ENCODE data around the gene CDK11A. TPM values are rescaled to one million over a fixed set of nuclear protein-coding genes. Genes with fewer than 3 reads are reported as not detected.
A peak's percentile ranks its signal among the peaks of the same experiment; 100 is the strongest.
"Not testable (repeated sequence)": the region's sequence is repeated elsewhere in the genome, so short reads cannot be mapped to it uniquely, and the experiment has no call there.

Gene CDK11A
- total RNA-seq, 2 donors from 2014 or later = 56.3 to 56.7 TPM

DNA sequence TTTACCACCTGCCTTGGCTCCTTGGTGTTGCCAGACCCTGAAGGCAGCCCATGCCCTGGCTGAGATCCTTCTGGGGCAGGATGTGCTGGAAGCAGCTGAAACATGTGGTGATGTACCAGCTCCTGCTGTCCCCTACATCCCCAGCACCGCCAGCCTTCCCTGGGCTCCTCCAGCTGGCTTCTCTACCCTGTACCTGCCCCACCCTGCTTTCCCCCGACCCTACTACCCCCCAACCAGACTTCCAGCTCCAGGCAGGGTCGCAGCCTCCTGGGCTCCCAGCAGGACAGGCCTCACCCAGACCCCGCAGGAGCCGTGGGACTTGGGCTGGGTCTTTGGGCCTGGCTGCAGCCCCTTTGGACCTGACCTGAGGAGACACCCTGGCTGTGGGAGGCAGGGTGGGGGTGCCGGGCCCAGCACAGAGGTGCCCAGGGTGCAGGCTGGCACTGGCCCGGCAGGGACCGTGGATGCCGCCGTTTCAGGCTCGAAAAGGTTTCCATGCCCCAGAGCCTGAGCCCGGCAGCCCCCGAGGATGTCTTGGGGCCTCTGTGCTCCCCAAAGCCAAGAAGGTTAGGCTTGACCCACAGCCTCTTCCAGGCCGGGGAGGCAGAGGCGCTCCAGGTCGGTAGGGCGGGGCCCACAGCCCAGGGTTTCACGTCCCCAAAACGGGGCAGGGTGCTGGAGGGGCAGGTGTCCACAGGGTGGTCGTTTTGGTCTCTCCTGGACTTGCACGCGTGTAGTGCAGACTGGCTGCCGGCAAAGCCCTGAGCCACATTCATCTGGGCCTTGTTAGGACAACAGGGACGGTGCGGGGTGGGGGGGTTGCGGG, 26.6 kb downstream of the CDK11A start:
- H3K9me3 ChIP-seq; H3K36me3 ChIP-seq; H3K4me3 ChIP-seq; ATAC-seq (ENCODE audit: insufficient number of reproducible peaks, low FRiP score, low read depth); H3K4me1 ChIP-seq (ENCODE audit: control insufficient read depth in 1 of 2, low read depth in 2 of 2); H3K27ac ChIP-seq; DNase-seq (ENCODE audit: low spot score); H3K27me3 ChIP-seq (replicated peaks; ENCODE audit: insufficient read depth): not testable (repeated sequence)

DNA sequence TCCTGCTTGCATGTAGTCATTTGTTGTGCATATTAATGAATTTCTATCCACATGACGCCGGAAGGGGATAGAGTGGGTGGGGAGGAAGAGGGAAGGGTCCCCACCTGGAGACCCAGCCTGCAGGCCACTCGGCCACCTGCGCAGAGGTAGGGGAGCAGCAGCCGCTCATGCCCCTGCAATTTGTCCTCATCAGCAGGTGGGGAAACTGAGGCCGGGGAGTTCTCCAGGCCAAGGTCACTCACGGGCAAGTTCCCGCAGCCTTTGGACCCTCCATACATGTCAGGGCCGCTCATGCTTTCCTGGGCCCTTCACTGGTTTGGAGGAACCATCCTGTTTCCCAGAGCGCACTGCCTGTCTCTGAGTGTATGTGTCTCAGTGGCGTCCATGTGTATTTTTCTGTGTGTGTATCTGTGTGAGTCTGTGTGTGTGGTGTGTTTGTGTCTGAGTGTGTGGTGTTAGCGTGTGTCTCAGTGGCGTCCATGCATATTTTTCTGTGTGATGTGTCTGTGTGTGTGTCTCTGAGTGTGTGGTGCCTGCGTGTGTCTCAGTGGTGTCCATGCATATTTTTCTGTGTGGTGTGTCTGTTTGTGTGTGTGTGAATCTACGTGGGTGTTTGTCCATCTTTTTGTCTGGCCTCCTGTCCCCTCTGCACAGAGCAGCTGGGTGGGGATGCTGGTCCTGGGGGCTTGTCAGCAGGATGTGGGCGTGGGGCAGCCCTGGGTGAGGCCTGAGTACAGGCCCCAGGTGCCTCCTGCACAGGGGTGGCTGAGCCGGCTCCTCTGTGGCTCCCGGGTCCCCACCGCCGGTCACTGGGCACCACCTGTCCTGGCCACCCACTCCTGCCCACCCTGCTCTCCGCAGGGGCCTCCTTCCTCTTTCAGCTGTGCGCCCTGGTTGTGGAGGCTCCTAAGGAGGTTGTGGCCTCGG, 27.5 kb downstream of the CDK11A start:
- H3K4me3 ChIP-seq; H3K9me3 ChIP-seq; DNase-seq (ENCODE audit: low spot score); H3K27ac ChIP-seq; ATAC-seq (ENCODE audit: insufficient number of reproducible peaks, low FRiP score, low read depth); H3K36me3 ChIP-seq; H3K4me1 ChIP-seq (ENCODE audit: control insufficient read depth in 1 of 2, low read depth in 2 of 2); H3K27me3 ChIP-seq (replicated peaks; ENCODE audit: insufficient read depth): not testable (repeated sequence)

DNA sequence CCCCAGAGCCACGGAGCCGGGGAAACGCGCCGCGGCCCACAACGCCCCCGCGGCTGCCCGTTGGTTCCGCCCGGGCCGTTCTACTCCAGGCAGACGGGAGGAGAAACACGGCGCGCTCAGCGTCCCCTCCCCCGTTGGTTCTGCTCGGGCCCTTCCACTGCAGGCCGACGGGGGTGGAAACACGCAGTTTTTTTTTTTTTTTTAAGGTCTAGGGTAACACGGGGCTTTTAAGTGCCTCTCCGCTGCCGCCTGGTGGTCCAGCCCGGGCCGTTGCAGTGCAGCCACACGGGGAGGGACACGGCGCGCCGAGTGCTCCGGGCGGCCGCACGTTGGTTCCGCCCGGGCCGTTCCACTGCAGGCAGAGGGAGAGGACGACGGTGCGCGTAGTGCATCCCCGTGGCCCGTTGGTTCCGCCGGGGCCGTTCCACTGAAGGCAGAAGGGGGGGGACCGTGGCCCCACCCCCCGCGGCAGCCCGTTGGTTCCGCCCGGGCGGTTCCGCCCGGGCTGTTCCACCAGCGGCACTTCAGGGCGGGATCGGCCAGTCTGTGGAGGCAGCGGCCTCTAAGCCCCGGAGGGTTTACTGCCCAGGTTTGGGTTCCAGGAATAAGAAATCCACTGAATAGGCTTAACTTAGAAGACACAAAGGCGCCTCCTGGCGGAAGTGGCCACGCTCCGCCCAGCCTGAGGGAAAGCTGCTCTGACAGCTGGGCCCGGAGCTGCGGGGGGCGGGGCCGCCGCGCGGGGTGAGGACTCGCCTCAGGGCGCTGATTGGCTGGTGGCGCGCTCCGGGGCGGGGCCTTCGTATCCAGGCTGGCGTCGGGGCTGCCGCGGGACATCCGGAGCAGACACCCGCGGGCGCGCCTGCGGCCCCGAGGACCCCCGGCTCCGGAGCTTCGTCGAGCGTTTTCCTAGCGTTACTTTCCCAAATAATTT, 31.2 kb downstream of the CDK11A start, which contains the start of gene SLC35E2B:
SLC35E2B (minus strand) TSS at position 82 of the 934 bp plus-strand sequence. CDS start 16,096 bp downstream, outside the sequence.
- H3K4me3 ChIP-seq = peak within 1 kb of the TSS; percentile 82
- not testable (repeated sequence) for H3K36me3 ChIP-seq; H3K27me3 ChIP-seq (replicated peaks; ENCODE audit: insufficient read depth); H3K4me1 ChIP-seq (ENCODE audit: control insufficient read depth in 1 of 2, low read depth in 2 of 2); H3K9me3 ChIP-seq
- H3K27ac ChIP-seq = peak within 1 kb of the TSS; percentile 86 to 90
- ATAC-seq (ENCODE audit: insufficient number of reproducible peaks, low FRiP score, low read depth) = peak; percentile 98
- peak; percentile 74 for DNase-seq (ENCODE audit: low spot score)

DNA sequence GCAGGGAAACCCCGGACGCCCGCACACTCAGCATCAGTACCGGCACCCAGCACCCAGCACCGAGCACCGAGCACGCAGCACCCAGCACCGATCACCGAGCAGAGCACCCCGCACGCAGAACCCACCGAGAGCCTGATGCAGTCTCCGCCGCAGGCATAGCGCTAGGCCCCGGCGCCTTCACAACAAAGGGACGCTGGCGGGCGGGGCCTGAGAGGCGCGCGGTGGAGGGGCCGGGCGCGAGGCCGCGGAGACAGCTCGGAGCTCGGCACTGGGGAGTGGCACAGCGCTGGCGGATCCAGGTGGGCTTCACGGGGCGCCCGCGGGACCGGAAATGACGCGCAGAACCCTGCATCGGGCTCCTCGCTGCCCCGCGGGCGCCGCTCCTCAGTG, 31.8 kb downstream of the CDK11A start:
- peak; percentile 25 for ATAC-seq (ENCODE audit: insufficient number of reproducible peaks, low FRiP score, low read depth)
- H3K9me3 ChIP-seq; H3K36me3 ChIP-seq; H3K27me3 ChIP-seq (replicated peaks; ENCODE audit: insufficient read depth); DNase-seq (ENCODE audit: low spot score); H3K4me1 ChIP-seq (ENCODE audit: control insufficient read depth in 1 of 2, low read depth in 2 of 2): not testable (repeated sequence)
- peak overlapping the region; percentile 86 to 90 for H3K27ac ChIP-seq
- H3K4me3 ChIP-seq = peak overlapping the region; percentile 82

DNA sequence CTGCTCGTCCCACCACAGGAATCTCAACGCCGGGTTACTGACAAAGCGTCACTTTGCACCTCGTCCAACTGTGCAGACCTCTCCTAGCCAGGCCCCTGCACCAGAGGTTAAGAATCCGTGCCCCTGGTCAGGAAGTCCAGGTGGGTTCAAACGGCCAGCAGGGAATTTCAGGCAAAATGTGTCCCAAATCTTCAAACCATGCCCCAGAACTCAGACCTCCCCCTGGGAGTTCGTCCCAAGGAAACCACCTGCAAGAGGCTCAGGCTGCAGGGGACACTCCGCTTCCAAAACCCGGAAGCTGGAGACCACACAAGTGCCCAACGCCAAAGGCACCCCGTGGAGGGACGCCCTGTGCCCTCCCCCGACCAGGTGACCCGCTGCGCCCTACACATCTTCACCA, 32.7 kb downstream of the CDK11A start:
- not testable (repeated sequence) for H3K27ac ChIP-seq; H3K9me3 ChIP-seq; H3K4me3 ChIP-seq; H3K4me1 ChIP-seq (ENCODE audit: control insufficient read depth in 1 of 2, low read depth in 2 of 2); ATAC-seq (ENCODE audit: insufficient number of reproducible peaks, low FRiP score, low read depth); DNase-seq (ENCODE audit: low spot score); H3K36me3 ChIP-seq; H3K27me3 ChIP-seq (replicated peaks; ENCODE audit: insufficient read depth)

DNA sequence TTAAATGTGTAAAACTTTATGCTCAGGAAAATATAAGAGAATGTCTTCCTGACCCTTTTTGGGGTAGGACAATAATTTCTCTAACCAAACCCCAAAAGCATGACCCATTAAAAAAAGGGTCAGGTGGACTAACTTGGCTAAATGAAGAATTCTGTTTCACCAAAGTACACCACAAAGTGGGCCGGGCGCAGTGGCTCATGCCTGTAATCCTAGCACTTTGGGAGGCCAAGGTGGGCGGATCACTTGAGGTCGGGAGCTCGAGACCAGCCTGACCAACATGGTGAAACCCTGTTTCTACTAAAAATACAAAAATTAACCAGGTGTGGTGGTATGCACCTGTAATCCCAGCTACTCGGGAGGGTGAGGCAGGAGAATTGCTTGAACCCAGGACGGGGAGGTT, 34.6 kb downstream of the CDK11A start:
- H3K4me1 ChIP-seq (ENCODE audit: control insufficient read depth in 1 of 2, low read depth in 2 of 2) = peaks cover 5 to 18% of the 10 kb centered on the region in 2 donors
- not testable (repeated sequence) for H3K4me3 ChIP-seq; H3K27me3 ChIP-seq (replicated peaks; ENCODE audit: insufficient read depth); H3K27ac ChIP-seq; H3K9me3 ChIP-seq; DNase-seq (ENCODE audit: low spot score); ATAC-seq (ENCODE audit: insufficient number of reproducible peaks, low FRiP score, low read depth); H3K36me3 ChIP-seq

DNA sequence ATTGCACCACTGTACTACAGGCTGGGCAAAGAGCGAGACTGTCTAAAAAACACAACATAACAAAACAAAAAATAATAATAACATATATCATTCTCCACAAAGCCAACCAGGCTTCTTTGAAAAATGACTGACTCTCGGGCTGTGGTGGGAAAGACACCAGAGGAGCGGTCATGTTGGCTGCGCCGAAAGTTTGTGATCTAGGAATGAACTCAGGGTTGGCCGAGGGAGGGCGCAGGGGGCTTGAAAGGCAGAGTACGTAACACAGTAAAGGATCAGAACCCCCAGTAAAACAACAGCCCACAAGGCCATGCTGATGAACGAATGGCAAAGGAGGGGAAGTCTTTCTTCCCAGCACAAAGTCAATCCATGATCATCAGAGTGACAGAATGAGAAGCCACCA, 36.3 kb downstream of the CDK11A start:
- TF ChIP-seq, protein P1, sequence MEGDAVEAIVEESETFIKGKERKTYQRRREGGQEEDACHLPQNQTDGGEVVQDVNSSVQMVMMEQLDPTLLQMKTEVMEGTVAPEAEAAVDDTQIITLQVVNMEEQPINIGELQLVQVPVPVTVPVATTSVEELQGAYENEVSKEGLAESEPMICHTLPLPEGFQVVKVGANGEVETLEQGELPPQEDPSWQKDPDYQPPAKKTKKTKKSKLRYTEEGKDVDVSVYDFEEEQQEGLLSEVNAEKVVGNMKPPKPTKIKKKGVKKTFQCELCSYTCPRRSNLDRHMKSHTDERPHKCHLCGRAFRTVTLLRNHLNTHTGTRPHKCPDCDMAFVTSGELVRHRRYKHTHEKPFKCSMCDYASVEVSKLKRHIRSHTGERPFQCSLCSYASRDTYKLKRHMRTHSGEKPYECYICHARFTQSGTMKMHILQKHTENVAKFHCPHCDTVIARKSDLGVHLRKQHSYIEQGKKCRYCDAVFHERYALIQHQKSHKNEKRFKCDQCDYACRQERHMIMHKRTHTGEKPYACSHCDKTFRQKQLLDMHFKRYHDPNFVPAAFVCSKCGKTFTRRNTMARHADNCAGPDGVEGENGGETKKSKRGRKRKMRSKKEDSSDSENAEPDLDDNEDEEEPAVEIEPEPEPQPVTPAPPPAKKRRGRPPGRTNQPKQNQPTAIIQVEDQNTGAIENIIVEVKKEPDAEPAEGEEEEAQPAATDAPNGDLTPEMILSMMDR (IDR thresholded peaks at IDR 0.05) = no peak
- DNase-seq (ENCODE audit: low spot score) = no peak
- peaks cover 5 to 18% of the 10 kb centered on the region in 2 donors for H3K4me1 ChIP-seq (ENCODE audit: control insufficient read depth in 1 of 2, low read depth in 2 of 2)
- no peaks in the 10 kb centered on the region for H3K9me3 ChIP-seq
- no peaks in the 10 kb centered on the region for H3K27me3 ChIP-seq (replicated peaks; ENCODE audit: insufficient read depth)
- no peak overlapping the region for H3K4me3 ChIP-seq
- no peak for ATAC-seq (ENCODE audit: insufficient number of reproducible peaks, low FRiP score, low read depth)
- H3K27ac ChIP-seq = no peak overlapping the region
- H3K36me3 ChIP-seq = no peaks in the 10 kb centered on the region

Data from thoracic aorta (tissue), 2 donors.